Hepatocyte (in vitro differentiated cells): ENCODE data around the gene NAXD. TPM values are rescaled to one million over a fixed set of nuclear protein-coding genes. Genes with fewer than 3 reads are reported as not detected.

Experiments
- DNase-seq: peaks from one replicate; pipeline ENCODE4 v3.0.0-alpha.2; 2016; ENCODE audit warnings: low spot score
- H2AFZ ChIP-seq: fragments of 200-600 bp; sonication (generic); 2 replicates; pipeline ENCODE4 v1.6.0; 2016; ENCODE audit warnings: antibody characterized with exemption, mild to moderate bottlenecking
- H3K27ac ChIP-seq: fragments of 200-600 bp; sonication (generic); 2 replicates; pipeline ENCODE4 v1.5.1; 2016; ENCODE audit warnings: mild to moderate bottlenecking
- H3K27me3 ChIP-seq: fragments of 200-600 bp; sonication (generic); 2 replicates; pipeline ENCODE4 v1.6.1; 2016
- H3K36me3 ChIP-seq: fragments of 200-600 bp; sonication (generic); replicated peaks from 2 replicates; pipeline ENCODE4 v1.5.1; 2016; ENCODE audit warnings: low read depth; ENCODE audit not compliant: insufficient read depth
- H3K4me1 ChIP-seq: fragments of 200-600 bp; sonication (generic); 2 replicates; pipeline ENCODE4 v1.5.1; 2016; ENCODE audit warnings: mild to moderate bottlenecking, moderate library complexity; ENCODE audit not compliant: insufficient read depth
- H3K4me2 ChIP-seq: fragments of 200-600 bp; sonication (generic); 2 replicates; pipeline ENCODE4 v1.6.0; 2016
- H3K4me3 ChIP-seq: fragments of 200-600 bp; sonication (generic); 2 replicates; pipeline ENCODE4 v1.5.1; 2016; ENCODE audit warnings: mild to moderate bottlenecking
- H3K79me2 ChIP-seq: fragments of 200-600 bp; sonication (generic); 2 replicates; pipeline ENCODE4 v1.6.0; 2017; ENCODE audit warnings: mild to moderate bottlenecking
- H3K9me2 ChIP-seq: fragments of 200-600 bp; sonication (generic); replicated peaks from 2 replicates; pipeline ENCODE4 v1.6.0; 2017; ENCODE audit warnings: mild to moderate bottlenecking; ENCODE audit not compliant: insufficient read depth
- H3K9me3 ChIP-seq: fragments of 200-600 bp; sonication (generic); 2 replicates; pipeline ENCODE4 v1.5.1; 2016; ENCODE audit warnings: low read depth, mild to moderate bottlenecking
- H4K20me1 ChIP-seq: fragments of 200-600 bp; sonication (generic); 2 replicates; pipeline ENCODE4 v1.6.0; 2016; ENCODE audit warnings: mild to moderate bottlenecking; ENCODE audit not compliant: insufficient read depth, poor library complexity, severe bottlenecking
- EZH2 ChIP-seq: fragments of 200-600 bp; sonication (generic); IDR thresholded peaks from 2 replicates; pipeline ENCODE4 v1.6.1; 2016; ENCODE audit warnings: antibody characterized with exemption, mild to moderate bottlenecking, borderline replicate concordance
- EZH2phosphoT487 ChIP-seq: fragments of 200-600 bp; sonication (generic); IDR thresholded peaks from one replicate; pipeline ENCODE4 v1.6.1; 2018; ENCODE audit warnings: antibody characterized with exemption, mild to moderate bottlenecking, low read depth, moderate library complexity; ENCODE audit not compliant: unreplicated experiment, severe bottlenecking
- WGBS: methylation state at CpG from one replicate; pipeline ENCODE4 v1.1.6; 2016; ENCODE audit warnings: low lambda C conversion rate; ENCODE audit errors: missing lambda C conversion rate; 5-methylcytosine and 5-hydroxymethylcytosine counted together
- polyA plus RNA-seq: library from polyadenylated mRNA; unstranded; fragments of >200 nt; fragmentation: Nextera tagmentation; extraction: Ambion mirVana; gene quantifications from 2 replicates; pipeline ENCODE4 v1.2.1, GENCODE V29; 2016
- total RNA-seq: library from RNA; depleted of rRNA; stranded (reverse); fragments of >200 nt; gene quantifications from 2 replicates; pipeline ENCODE4 v1.2.3, GENCODE V29; 2014
- TF ChIP-seq, protein P1 (sequence below): fragments of 200-600 bp; sonication (generic); IDR thresholded peaks from 2 replicates; pipeline ENCODE4 v1.5.1; 2016; ENCODE audit warnings: antibody characterized with exemption, mild to moderate bottlenecking; ENCODE audit not compliant: poor library complexity

Gene NAXD
- total and polyA plus RNA-seq, 2 experiments from 2014 or later = 30.9 to 34.5 TPM

DNA sequence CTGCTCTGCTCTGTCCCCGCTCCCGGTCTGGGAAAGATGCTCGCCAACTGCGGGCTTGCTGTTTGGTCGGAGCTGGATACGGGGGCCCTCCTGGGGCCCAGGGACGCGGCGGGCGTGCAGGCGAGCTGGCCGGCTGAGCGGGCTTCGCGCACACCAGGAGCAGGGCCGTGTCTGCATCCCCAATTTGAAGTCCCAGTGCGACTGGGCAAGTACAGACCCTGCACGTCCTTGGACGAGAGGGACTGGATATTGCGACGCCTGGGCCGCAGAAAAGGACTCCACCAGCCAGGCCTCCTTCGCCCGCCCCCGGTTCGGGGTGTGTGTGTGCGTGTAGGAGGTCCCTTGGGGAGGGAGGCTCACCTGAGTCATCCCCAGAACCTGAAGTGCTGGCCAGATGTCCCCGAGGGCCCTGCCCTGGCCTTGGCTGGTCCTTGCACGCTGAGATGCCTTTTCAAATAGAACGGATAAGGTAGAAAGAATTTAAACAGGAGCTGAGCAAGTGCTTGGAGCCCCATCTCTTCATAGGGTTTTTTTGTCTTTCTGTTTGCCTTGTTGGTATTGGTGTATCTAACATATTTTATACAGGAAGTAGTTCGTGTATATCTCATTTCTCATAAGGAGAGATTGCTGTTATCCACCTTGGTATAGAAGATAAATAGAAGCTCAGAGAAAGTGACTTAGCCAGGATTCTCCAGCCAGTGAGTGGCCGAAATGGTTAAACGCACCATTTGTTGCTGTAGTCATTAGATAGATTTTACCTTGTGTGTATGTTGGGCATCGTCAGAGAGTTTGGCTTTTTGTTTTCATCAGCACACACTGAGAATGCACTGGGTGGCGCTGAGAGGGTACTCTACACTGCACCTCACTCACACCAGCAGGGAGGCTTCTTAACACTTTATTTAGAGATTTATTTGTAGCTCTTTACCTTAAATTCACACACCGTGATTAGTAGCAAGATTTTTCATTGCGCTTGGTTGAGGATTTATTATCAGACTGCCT lies 1.1 kb downstream of the NAXD start:
- WGBS = 10% methylated on average over 35 of the region's 37 CpGs
- Histone ChIP-seq H3K9me3 (no peaks in the 10 kb centered on the region), H3K4me2 (peak overlapping the region; percentile 96), H4K20me1 (peaks cover 41% of the 10 kb centered on the region), H3K4me1 (peaks cover 33% of the 10 kb centered on the region), H3K36me3 (no peaks in the 10 kb centered on the region), H3K27me3 (no peaks in the 10 kb centered on the region), H2AFZ (peak overlapping the region; percentile 61), H3K9me2 (no peaks in the 10 kb centered on the region), H3K27ac (peak overlapping the region; percentile 94), H3K4me3 (peak overlapping the region; percentile 53), H3K79me2 (peaks cover 56% of the 10 kb centered on the region)
- TF ChIP-seq, protein P1, sequence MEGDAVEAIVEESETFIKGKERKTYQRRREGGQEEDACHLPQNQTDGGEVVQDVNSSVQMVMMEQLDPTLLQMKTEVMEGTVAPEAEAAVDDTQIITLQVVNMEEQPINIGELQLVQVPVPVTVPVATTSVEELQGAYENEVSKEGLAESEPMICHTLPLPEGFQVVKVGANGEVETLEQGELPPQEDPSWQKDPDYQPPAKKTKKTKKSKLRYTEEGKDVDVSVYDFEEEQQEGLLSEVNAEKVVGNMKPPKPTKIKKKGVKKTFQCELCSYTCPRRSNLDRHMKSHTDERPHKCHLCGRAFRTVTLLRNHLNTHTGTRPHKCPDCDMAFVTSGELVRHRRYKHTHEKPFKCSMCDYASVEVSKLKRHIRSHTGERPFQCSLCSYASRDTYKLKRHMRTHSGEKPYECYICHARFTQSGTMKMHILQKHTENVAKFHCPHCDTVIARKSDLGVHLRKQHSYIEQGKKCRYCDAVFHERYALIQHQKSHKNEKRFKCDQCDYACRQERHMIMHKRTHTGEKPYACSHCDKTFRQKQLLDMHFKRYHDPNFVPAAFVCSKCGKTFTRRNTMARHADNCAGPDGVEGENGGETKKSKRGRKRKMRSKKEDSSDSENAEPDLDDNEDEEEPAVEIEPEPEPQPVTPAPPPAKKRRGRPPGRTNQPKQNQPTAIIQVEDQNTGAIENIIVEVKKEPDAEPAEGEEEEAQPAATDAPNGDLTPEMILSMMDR = peak; percentile 18
- no peak for TF ChIP-seq EZH2phosphoT487
- no peak for TF ChIP-seq EZH2
- peak; percentile 80 for DNase-seq

DNA sequence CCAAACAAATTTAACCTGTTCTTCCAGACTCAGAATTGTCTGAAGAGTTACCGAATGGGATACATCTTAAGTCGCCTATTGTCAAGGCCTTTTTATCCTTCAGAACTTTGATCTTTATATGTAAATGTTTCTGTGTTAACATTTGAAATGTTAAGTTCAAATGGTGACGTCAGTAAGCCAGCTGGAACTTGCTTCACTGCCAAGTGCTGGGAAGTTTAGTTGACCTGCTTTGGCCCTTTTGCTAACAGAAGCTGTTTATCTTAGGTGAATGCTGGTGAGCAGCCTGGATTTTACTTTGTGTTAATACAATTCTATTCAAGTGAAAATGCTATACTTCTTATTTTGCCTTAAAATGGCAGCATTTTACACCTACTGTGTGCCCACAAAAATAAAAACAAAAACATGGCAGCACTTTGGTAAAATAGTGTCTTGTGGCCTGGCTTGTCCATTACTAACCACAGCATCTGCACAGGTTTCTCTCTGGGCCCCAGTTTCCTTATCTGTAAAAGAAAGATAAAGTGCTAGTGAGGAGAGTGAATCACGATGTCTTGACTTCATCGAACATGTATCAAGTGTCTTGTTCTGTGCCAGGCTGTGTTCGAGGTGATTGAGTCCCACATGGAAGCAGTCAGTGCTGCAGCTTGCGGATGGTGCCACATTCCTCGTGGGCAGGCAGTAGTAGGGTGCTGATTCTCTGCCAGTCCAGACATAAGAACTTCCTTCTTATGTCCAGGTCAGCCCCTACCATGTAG lies 2.2 kb downstream of the NAXD start:
- peaks cover 51% of the 10 kb centered on the region for H4K20me1 ChIP-seq
- H3K36me3 ChIP-seq = no peaks in the 10 kb centered on the region
- peak overlapping the region; percentile 94 for H3K27ac ChIP-seq
- H3K27me3 ChIP-seq = no peaks in the 10 kb centered on the region
- peak overlapping the region; percentile 96 for H3K4me2 ChIP-seq
- H3K79me2 ChIP-seq = peaks cover 67% of the 10 kb centered on the region
- no peak overlapping the region for H2AFZ ChIP-seq
- no peaks in the 10 kb centered on the region for H3K9me2 ChIP-seq
- no peak overlapping the region for H3K4me3 ChIP-seq
- no peak for TF ChIP-seq EZH2phosphoT487
- TF ChIP-seq, protein P1 = no peak
- TF ChIP-seq EZH2 = no peak
- DNase-seq = peak; percentile 69
- peaks cover 33% of the 10 kb centered on the region for H3K4me1 ChIP-seq
- WGBS = 45% methylated on average over 8 of the region's 8 CpGs
- no peaks in the 10 kb centered on the region for H3K9me3 ChIP-seq

DNA sequence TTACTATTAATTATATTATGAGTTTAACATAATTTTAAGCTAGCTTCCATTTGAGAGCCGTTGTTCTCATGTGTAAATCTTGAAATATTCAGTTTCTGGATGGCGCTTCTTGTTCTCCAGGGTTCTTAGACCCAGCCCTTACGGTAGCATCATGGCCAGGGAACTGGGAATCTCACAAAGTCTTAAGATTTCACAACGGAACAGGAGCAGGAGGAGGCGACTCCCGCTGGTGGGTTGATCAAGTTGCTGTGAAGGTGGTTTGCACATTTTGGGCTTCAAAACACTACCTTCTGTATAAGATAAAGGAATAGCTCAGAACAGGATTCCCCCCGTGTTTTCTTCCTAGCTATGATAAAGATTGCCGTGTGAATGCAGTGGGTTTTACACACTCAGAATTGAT lies 2.8 kb downstream of the NAXD start:
- DNase-seq = no peak
- Histone ChIP-seq H4K20me1 (peaks cover 54% of the 10 kb centered on the region), H3K4me3 (no peak overlapping the region), H3K4me2 (peak overlapping the region; percentile 96), H3K27ac (peak overlapping the region; percentile 94), H3K36me3 (no peaks in the 10 kb centered on the region), H3K9me2 (no peaks in the 10 kb centered on the region), H3K9me3 (no peaks in the 10 kb centered on the region), H3K79me2 (peaks cover 74% of the 10 kb centered on the region), H3K27me3 (no peaks in the 10 kb centered on the region), H3K4me1 (peaks cover 33% of the 10 kb centered on the region), H2AFZ (no peak overlapping the region)
- 81% methylated on average over 8 of the region's 8 CpGs for WGBS
- TF ChIP-seq, protein P1 = no peak
- TF ChIP-seq EZH2phosphoT487 (no peak), EZH2 (no peak)
